ENCODE results near the gene CLCNKA.
A peak's percentile ranks its signal among the peaks of the same experiment; 100 is the strongest.

DNA sequence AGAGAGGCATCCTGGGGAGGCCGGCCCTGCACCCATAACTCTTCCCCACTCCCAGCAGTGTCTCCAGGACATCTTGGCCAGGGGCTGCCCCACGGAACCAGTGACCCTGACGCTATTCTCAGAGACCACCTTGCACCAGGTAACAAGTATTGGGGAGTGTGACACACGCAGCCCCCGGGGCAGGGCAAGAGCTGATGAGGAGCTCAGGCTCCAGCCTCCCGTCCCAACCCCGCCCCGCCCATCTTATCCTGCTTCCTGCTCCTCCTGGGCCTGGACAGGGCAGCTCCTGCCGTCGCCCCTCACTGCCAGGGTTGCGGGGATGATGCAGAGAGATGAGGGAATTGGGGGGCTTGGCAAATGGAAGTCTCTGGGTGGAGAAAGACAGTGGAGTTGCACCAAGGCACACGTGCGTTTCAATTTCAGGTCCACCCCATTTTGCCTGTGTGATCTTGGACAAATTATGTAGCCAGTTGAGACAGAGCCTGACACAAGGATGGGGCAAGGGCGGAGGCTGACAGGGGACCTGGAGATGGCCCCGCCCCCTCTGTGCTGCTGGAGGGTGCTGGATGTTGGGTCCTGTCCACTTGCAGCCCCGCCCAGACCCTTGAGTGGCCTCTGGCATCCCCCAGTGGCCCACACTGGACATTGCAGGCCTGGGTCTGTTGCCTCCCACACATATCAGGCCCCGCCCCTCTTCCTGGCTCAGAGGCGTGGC is 10.7 kb downstream of the CLCNKA start:
- TF ChIP-seq CTCF (conservative IDR thresholded peaks at IDR 0.05; ENCODE audit: low read length): peak; percentile 74
- TF ChIP-seq EZH2phosphoT487 (IDR thresholded peaks at IDR 0.05; ENCODE audit: borderline replicate concordance, low read depth, low read length): no peak
